Panc1 (cell line): ENCODE results near the gene CCBE1. TPM values are rescaled to one million over a fixed set of nuclear protein-coding genes. Genes with fewer than 3 reads are reported as not detected.

Source experiments
- ATAC-seq: fragments of 200-7000 bp; cut with Tn5 transposase; 2 replicates; pipeline ENCODE4 v1.9.1; 2020; ENCODE audit warnings: mild to moderate bottlenecking, moderate library complexity
- BruUV-seq: library from RNA; stranded (reverse); fragments of 400-500 nt; replicated peaks from 2 replicates; lab custom pipeline; 2021; lab: Mats Ljungman, UMichigan
- CTCF ChIA-PET: fragments of 300-600 bp; sonication (Branson Sonifier 250); formaldehyde crosslinking; loops from one replicate; lab custom pipeline; 2022; ENCODE audit warnings: antibody characterized with exemption; lab: Charles Lee
- POLR2A ChIA-PET: fragments of 300-600 bp; sonication (Branson Sonifier 250); formaldehyde crosslinking; loops from one replicate; lab custom pipeline; 2022; ENCODE audit warnings: antibody characterized with exemption; lab: Charles Lee
- DNase-seq: peaks from one replicate; pipeline ENCODE4 v3.0.0-alpha.2; 2010; ENCODE audit warnings: low read depth, low spot score
- H3K27ac ChIP-seq: 2 replicates; pipeline ENCODE4 v1.5.1; 2011; ENCODE audit warnings: mild to moderate bottlenecking, low read length, inconsistent platforms
- H3K27me3 ChIP-seq: fragments of 200-500 bp; sonication (Bioruptor generic); 2 replicates; pipeline ENCODE4 v1.6.0; 2014; ENCODE audit warnings: low read length, inconsistent platforms; ENCODE audit not compliant: control insufficient read depth, insufficient read depth
- H3K36me3 ChIP-seq: fragments of 200-500 bp; sonication (Bioruptor generic); 2 replicates; pipeline ENCODE4 v1.5.1; 2014; ENCODE audit warnings: inconsistent platforms, mild to moderate bottlenecking, low read length, moderate library complexity; ENCODE audit not compliant: control insufficient read depth, insufficient read depth
- H3K4me1 ChIP-seq: 2 replicates; pipeline ENCODE4 v1.5.1; 2011; ENCODE audit warnings: inconsistent platforms, mild to moderate bottlenecking, low read length, moderate library complexity; ENCODE audit not compliant: control insufficient read depth, insufficient read depth
- H3K4me3 ChIP-seq, 2 experiments: 2 replicates each; pipeline ENCODE4 v1.5.1; 2011 to 2012; ENCODE audit warnings: low read depth in 2 of 2, low read length in 2 of 2, mild to moderate bottlenecking in 2 of 2, inconsistent platforms in 1 of 2, moderate library complexity in 1 of 2
- H3K9me3 ChIP-seq: fragments of 200-500 bp; sonication (Bioruptor generic); 2 replicates; pipeline ENCODE4 v1.5.1; 2014; ENCODE audit warnings: low read depth, mild to moderate bottlenecking, inconsistent platforms, low read length, moderate library complexity; ENCODE audit not compliant: control insufficient read depth, insufficient read depth
- POLR2AphosphoS5 ChIP-seq: IDR thresholded peaks from 2 replicates; pipeline ENCODE4 v1.6.1; 2012; ENCODE audit warnings: mild to moderate bottlenecking, low read depth, low read length, moderate library complexity
- SIN3A ChIP-seq: IDR thresholded peaks from 2 replicates; pipeline ENCODE4 v1.6.1; 2012; ENCODE audit warnings: low read depth, mild to moderate bottlenecking, low read length, moderate library complexity, borderline replicate concordance; ENCODE audit not compliant: insufficient read depth
- TCF7L2 ChIP-seq: IDR thresholded peaks from 2 replicates; pipeline ENCODE4 v1.6.1; 2011; ENCODE audit warnings: mild to moderate bottlenecking, low read depth, low read length, inconsistent platforms
- in situ Hi-C: cut with HindIII; loops from 2 replicates; pipeline ENCODE4 v1.10.0; 2016; ENCODE audit warnings: low sequenced_read_pairs, low pct_unique_long_range_greater_than_20kb
- intact Hi-C: fragments of 100-400 bp; cut with micrococcal nuclease; formaldehyde crosslinking; loops from one replicate; pipeline ENCODE4 v1.10.0; 2022; ENCODE audit not compliant: unreplicated experiment
- total RNA-seq: library from RNA; stranded (reverse); gene quantifications from one replicate; pipeline ENCODE4 v1.2.1, GENCODE V29; 2021; ENCODE audit not compliant: unreplicated experiment
- TF ChIP-seq, protein P1 (sequence below): fragments of 450-650 bp; IDR thresholded peaks from 2 replicates; pipeline ENCODE4 v1.5.1; 2017; ENCODE audit warnings: mild to moderate bottlenecking
- TF ChIP-seq, protein P2 (sequence below), 2 experiments: IDR thresholded peaks; 2 replicates each; pipeline ENCODE4 v1.6.1; 2011 to 2012; ENCODE audit warnings: low read depth in 2 of 2, control low read depth in 1 of 2, low read length in 1 of 2, mild to moderate bottlenecking in 1 of 2, moderate library complexity in 1 of 2; ENCODE audit not compliant: insufficient read depth in 1 of 2

The CCBE1 gene
- total RNA-seq, 1 experiment from 2014 or later: 0.13 TPM

DNA sequence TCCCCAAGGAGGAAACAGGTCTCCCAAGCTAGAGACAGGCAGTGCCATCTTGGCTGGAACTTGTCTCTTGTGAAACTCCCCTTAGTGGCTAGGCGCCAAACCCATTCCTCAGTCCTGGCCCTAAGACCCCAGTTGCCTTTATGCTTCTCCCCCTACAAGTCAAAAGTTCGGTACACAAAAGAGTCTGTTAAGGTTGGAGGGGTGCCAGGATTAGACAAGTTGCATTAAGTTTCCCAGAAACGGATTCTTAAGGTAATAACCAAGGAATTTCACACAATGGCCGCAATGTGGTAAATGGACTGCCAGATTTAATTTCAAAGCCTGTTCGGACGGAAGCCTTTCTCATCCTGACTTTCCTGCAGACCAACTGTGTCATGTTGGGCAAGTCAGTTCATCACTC is 80.7 kb downstream of the CCBE1 start:
- H3K27me3 ChIP-seq: no peaks in the 10 kb centered on the region
- DNase-seq: no peak
- BruUV-seq: no TSS peak
- TF ChIP-seq, protein P1, sequence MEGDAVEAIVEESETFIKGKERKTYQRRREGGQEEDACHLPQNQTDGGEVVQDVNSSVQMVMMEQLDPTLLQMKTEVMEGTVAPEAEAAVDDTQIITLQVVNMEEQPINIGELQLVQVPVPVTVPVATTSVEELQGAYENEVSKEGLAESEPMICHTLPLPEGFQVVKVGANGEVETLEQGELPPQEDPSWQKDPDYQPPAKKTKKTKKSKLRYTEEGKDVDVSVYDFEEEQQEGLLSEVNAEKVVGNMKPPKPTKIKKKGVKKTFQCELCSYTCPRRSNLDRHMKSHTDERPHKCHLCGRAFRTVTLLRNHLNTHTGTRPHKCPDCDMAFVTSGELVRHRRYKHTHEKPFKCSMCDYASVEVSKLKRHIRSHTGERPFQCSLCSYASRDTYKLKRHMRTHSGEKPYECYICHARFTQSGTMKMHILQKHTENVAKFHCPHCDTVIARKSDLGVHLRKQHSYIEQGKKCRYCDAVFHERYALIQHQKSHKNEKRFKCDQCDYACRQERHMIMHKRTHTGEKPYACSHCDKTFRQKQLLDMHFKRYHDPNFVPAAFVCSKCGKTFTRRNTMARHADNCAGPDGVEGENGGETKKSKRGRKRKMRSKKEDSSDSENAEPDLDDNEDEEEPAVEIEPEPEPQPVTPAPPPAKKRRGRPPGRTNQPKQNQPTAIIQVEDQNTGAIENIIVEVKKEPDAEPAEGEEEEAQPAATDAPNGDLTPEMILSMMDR: no peak
- TF ChIP-seq TCF7L2 (no peak), POLR2AphosphoS5 (no peak), SIN3A (no peak)
- TF ChIP-seq, protein P2, sequence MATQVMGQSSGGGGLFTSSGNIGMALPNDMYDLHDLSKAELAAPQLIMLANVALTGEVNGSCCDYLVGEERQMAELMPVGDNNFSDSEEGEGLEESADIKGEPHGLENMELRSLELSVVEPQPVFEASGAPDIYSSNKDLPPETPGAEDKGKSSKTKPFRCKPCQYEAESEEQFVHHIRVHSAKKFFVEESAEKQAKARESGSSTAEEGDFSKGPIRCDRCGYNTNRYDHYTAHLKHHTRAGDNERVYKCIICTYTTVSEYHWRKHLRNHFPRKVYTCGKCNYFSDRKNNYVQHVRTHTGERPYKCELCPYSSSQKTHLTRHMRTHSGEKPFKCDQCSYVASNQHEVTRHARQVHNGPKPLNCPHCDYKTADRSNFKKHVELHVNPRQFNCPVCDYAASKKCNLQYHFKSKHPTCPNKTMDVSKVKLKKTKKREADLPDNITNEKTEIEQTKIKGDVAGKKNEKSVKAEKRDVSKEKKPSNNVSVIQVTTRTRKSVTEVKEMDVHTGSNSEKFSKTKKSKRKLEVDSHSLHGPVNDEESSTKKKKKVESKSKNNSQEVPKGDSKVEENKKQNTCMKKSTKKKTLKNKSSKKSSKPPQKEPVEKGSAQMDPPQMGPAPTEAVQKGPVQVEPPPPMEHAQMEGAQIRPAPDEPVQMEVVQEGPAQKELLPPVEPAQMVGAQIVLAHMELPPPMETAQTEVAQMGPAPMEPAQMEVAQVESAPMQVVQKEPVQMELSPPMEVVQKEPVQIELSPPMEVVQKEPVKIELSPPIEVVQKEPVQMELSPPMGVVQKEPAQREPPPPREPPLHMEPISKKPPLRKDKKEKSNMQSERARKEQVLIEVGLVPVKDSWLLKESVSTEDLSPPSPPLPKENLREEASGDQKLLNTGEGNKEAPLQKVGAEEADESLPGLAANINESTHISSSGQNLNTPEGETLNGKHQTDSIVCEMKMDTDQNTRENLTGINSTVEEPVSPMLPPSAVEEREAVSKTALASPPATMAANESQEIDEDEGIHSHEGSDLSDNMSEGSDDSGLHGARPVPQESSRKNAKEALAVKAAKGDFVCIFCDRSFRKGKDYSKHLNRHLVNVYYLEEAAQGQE (IDR thresholded peaks at IDR 0.05; ENCODE audit: insufficient read depth in 1 of 2, low read depth in 2 of 2, low read length in 1 of 2): no peak
- no peaks in the 10 kb centered on the region for H3K4me1 ChIP-seq
- CTCF ChIA-PET: no interaction called here
- POLR2A ChIA-PET: no interaction called here
- no peak overlapping the region for H3K27ac ChIP-seq
- intact Hi-C loops: no loop called here
- no peaks in the 10 kb centered on the region for H3K9me3 ChIP-seq
- no peak for ATAC-seq
- H3K36me3 ChIP-seq: no peaks in the 10 kb centered on the region
- no peak overlapping the region for H3K4me3 ChIP-seq
- in situ Hi-C loops: no loop called here

DNA sequence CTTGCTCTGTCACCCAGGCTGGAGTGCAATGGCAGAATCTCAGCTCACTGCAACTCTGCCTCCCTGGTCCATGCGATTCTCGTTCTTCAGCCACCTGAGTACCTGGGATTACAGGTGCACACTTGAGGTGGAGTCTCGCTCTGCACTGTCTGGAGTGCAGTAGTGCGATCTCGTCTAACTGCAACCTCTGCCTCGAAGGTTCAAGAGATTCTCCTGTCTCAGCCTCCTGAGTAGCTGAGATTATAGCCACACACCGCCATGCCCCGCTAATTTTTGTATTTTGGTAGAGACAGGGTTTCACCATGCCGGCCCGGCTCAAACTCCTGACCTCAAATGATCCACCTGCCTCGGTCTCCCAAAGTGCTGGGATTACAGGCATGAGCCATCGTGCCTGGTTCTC is 83.3 kb downstream of the CCBE1 start:
- POLR2A ChIA-PET: no interaction called here
- no peak for DNase-seq
- H3K27me3 ChIP-seq: no peaks in the 10 kb centered on the region
- H3K36me3 ChIP-seq: no peaks in the 10 kb centered on the region
- in situ Hi-C loops: no loop called here
- no peaks in the 10 kb centered on the region for H3K4me1 ChIP-seq
- no peaks in the 10 kb centered on the region for H3K9me3 ChIP-seq
- no TSS peak for BruUV-seq
- intact Hi-C loops: no loop called here
- CTCF ChIA-PET: no interaction called here
- TF ChIP-seq POLR2AphosphoS5 (no peak), TCF7L2 (no peak), SIN3A (no peak)
- TF ChIP-seq, protein P1: no peak
- TF ChIP-seq, protein P2 (IDR thresholded peaks at IDR 0.05; ENCODE audit: insufficient read depth in 1 of 2, low read depth in 2 of 2, low read length in 1 of 2): no peak
- no peak overlapping the region for H3K4me3 ChIP-seq
- no peak overlapping the region for H3K27ac ChIP-seq
- ATAC-seq: no peak
